Colonic mucosa (tissue), 4 donors: Measurements from ENCODE around the gene DACT1. TPM values are rescaled to one million over a fixed set of nuclear protein-coding genes. Genes with fewer than 3 reads are reported as not detected.

Experiments
- DNase-seq: peaks from one replicate; pipeline ENCODE4 v3.0.0-alpha.2; 2020
- H3K27ac ChIP-seq: fragments of 200-600 bp; one replicate; pipeline ENCODE4 v1.8.0; 2021
- H3K27me3 ChIP-seq: fragments of 200-600 bp; one replicate; pipeline ENCODE4 v1.8.0; 2021
- H3K36me3 ChIP-seq: fragments of 200-600 bp; one replicate; pipeline ENCODE4 v1.8.0; 2021
- H3K4me1 ChIP-seq: fragments of 200-600 bp; one replicate; pipeline ENCODE4 v1.8.0; 2021; ENCODE audit warnings: mild to moderate bottlenecking
- H3K4me3 ChIP-seq: fragments of 200-600 bp; one replicate; pipeline ENCODE4 v1.8.0; 2021
- H3K9ac ChIP-seq, 2 donors: one replicate each; pipeline ENCODE4 v1.7.0; 2013; ENCODE audit warnings: control low read depth in 2 of 2, low read depth in 2 of 2, low read length in 2 of 2
- H3K9me3 ChIP-seq: fragments of 200-600 bp; one replicate; pipeline ENCODE4 v1.8.0; 2021
- CTCF ChIP-seq: fragments of 200-600 bp; IDR thresholded peaks from one replicate; pipeline ENCODE4 v1.8.0; 2022; ENCODE audit warnings: antibody characterized with exemption, mild to moderate bottlenecking
- intact Hi-C: fragments of 100-400 bp; cut with DNase I; formaldehyde crosslinking; loops from one replicate; pipeline ENCODE4 v1.14.1; 2022
- total RNA-seq, 2 donors: library from RNA; stranded (reverse); fragmentation: NEBNext Ultra II Directional in 1 of 2; extraction: Animal tissue kit (Norgen Biotek cat#: 25700) in 1 of 2; gene quantifications; one replicate each; pipeline ENCODE4 v1.2.1, GENCODE V29; 2021
- donor health status: healthy.
- donor health status: DM: no; HTN: no; CAD: no.
- donor health status: DM: no; HTN: no; CAD: no.

The DACT1 gene
- total RNA-seq, 2 donors from 2014 or later, result 1.5 to 4.9 TPM

- no peak for DNase-seq
- TF ChIP-seq CTCF, result no peak
- intact Hi-C loops, result no loop called here
- Histone ChIP-seq H3K4me1 (no peaks in the 10 kb centered on the region), H3K9me3 (no peaks in the 10 kb centered on the region), H3K36me3 (no peaks in the 10 kb centered on the region), H3K27me3 (no peaks in the 10 kb centered on the region), H3K4me3 (no peak overlapping the region), H3K27ac (no peak overlapping the region), H3K9ac (no peak overlapping the region)
These were observed 38.8 kb upstream of the DACT1 start for GRCh38 chr14:58598804-58599525.

GRCh38 chr14:58599707-58600106 lies 38.1 kb upstream of the DACT1 start:
- no peak for DNase-seq
- Histone ChIP-seq H3K9me3 (no peaks in the 10 kb centered on the region), H3K27me3 (no peaks in the 10 kb centered on the region), H3K36me3 (no peaks in the 10 kb centered on the region), H3K4me3 (no peak overlapping the region), H3K4me1 (no peaks in the 10 kb centered on the region), H3K27ac (no peak overlapping the region), H3K9ac (no peak overlapping the region)
- TF ChIP-seq CTCF, result no peak
- intact Hi-C loops, result no loop called here

DNA sequence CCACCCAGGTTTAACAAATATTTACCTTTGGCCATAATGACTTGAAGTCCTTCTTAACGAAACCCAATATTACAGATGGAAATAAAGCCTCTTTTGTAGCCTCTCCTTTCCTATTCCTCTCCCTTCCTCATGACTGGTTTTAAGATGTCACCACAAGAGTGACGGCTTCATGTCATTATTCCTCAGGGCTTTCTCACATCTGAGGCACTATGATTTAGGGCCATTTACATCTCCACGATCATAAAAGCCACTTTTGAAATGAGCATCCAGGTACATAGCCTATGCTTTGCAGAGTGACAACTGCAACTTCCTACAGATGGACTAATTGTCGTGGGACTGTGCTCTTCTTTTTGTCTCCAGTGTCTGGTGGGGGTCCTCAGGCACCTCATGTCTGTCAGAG lies 32.3 kb upstream of the DACT1 start:
- H3K9me3 ChIP-seq, result no peaks in the 10 kb centered on the region
- no peak overlapping the region for H3K9ac ChIP-seq
- no peak overlapping the region for H3K27ac ChIP-seq
- no peak for TF ChIP-seq CTCF
- H3K4me3 ChIP-seq, result no peak overlapping the region
- no peak for DNase-seq
- no peaks in the 10 kb centered on the region for H3K27me3 ChIP-seq
- no peaks in the 10 kb centered on the region for H3K4me1 ChIP-seq
- intact Hi-C loops, result no loop called here
- no peaks in the 10 kb centered on the region for H3K36me3 ChIP-seq

- no peak for TF ChIP-seq CTCF
- Histone ChIP-seq H3K27me3 (no peaks in the 10 kb centered on the region), H3K9ac (no peak overlapping the region), H3K36me3 (no peaks in the 10 kb centered on the region), H3K27ac (no peak overlapping the region), H3K4me3 (no peak overlapping the region), H3K4me1 (no peaks in the 10 kb centered on the region), H3K9me3 (no peaks in the 10 kb centered on the region)
- no peak for DNase-seq
- intact Hi-C loops, result no loop called here
These were observed 30.4 kb upstream of the DACT1 start for GRCh38 chr14:58607131-58607951.

DNA sequence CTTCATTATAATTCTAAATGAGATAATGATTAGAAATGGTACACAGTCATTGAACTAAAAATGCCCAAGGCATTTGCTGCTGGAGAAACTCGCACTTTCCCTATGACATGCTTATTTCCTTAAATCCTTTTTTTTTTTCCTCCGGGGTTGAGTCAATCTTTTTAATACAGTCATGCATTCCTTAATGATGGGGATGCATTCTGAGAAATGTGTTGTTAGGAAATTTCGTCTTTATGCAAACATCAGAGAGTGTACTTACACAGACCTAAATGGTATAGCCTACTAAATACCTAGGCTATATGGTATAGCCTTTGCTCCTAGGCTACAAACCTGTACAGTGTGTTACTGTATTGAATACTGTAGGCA lies 29.8 kb upstream of the DACT1 start:
- DNase-seq, result no peak
- Histone ChIP-seq H3K4me3 (no peak overlapping the region), H3K27ac (no peak overlapping the region), H3K9me3 (no peaks in the 10 kb centered on the region), H3K36me3 (no peaks in the 10 kb centered on the region), H3K4me1 (no peaks in the 10 kb centered on the region), H3K27me3 (no peaks in the 10 kb centered on the region), H3K9ac (no peak overlapping the region)
- no peak for TF ChIP-seq CTCF
- intact Hi-C loops, result no loop called here
